RPMI7951 (cell line): ENCODE results near the gene CFAP74. TPM values are rescaled to one million over a fixed set of nuclear protein-coding genes. Genes with fewer than 3 reads are reported as not detected.
A peak's percentile ranks its signal among the peaks of the same experiment; 100 is the strongest.
"Not testable (repeated sequence)": the region's sequence is repeated elsewhere in the genome, so short reads cannot be mapped to it uniquely, and the experiment has no call there.

Experiments used
- DNase-seq: peaks from one replicate; pipeline ENCODE4 v3.0.0-alpha.2; 2012; ENCODE audit warnings: low read depth
- total RNA-seq: library from RNA; depleted of rRNA; stranded (reverse); fragments of >200 nt; shearing (Covaris generic); gene quantifications from 2 replicates; pipeline ENCODE4 v1.2.3, GENCODE V29; 2014

Gene CFAP74
- total RNA-seq, 1 experiment from 2014 or later = not detected

- no peak for DNase-seq
Observed at GRCh38 chr1:1985375-1986050, 18.1 kb downstream of the CFAP74 start.

DNA sequence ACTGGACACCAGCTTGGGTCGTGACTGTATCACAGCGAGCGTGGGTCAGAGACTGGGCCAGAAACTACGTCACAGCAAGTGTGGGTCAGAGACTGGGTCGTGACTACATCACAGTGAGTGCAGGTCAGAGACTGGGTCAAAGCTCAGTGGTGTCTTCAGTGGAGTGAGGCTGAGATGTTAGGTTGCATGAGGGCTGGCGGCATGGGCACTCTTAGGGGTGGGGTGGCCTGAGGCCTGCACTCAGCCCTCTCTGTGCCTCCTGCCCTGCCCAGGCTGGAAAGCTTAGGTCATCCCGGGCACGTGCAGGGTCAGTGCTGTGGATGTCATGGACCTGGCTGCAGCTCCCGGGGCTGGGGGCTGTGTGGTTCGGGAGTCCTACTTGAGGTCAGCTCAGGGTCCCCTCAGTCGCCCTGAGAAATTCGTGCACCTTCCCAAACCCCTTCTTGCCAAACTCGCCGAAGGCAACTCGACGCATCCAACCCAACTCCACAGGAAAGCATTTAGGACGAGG lies 19.0 kb downstream of the CFAP74 start:
- no peak for DNase-seq

- DNase-seq = no peak
Observed at GRCh38 chr1:1982379-1983232, 21.0 kb downstream of the CFAP74 start.

GRCh38 chr1:1981631-1982327 lies 21.8 kb downstream of the CFAP74 start:
- DNase-seq = not testable (repeated sequence)

DNA sequence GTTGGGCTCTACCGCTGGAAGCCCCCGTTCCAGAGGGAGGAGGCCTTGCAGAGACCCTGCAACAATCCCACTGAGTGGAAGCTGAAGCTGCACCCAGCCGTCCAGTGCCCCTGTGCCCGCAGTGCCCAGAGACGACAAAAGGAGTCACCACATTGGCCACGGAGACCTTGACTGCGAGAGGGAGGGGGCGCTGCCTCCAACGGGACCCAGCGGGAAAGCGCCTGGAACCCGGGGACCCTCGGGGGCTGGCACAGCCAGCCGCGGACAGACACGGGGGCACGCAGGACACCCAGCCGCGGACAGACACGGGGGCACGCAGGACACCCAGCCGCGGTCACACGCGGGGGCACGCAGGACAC lies 22.5 kb downstream of the CFAP74 start:
- no peak for DNase-seq

- no peak for DNase-seq
Observed at GRCh38 chr1:1980467-1981141, 23.0 kb downstream of the CFAP74 start.

GRCh38 chr1:1979482-1980165 lies 24.0 kb downstream of the CFAP74 start:
- no peak for DNase-seq

DNA sequence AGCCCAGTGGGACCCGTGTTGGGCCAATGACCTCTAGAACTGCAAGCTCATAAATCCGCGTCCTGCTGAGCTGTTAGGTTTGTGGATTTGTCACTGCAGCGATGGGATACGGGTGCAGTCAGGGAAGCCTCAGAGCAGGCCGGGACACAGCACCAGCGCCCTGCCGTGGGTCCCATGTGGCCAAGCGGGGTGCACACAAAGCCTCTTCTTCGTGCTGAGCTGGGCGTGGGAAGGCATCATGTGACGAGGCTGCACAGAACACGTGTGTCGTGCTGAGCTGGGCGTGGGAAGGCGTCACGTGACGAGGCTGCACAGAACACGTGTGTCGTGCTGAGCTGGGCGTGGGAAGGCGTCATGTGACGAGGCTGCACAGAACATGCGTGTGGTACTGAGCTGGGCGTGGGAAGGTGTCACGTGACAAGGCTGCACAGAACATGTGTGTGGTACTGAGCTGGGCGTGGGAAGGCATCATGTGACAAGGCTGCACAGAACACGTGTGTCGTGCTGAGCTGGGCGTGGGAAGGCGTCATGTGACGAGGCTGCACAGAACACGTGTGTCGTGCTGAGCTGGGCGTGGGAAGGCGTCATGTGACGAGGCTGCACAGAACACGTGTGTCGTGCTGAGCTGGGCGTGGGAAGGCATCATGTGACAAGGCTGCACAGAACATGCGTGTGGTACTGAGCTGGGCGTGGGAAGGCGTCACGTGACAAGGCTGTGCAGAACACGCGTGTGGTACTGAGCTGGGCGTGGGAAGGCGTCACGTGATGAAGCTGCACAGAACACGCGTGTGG lies 24.7 kb downstream of the CFAP74 start:
- DNase-seq = not testable (repeated sequence)

GRCh38 chr1:1978108-1978507 lies 25.5 kb downstream of the CFAP74 start:
- DNase-seq = no peak

- DNase-seq = no peak
Observed at GRCh38 chr1:1976031-1976430, 27.6 kb downstream of the CFAP74 start.

GRCh38 chr1:1975535-1975934 lies 28.1 kb downstream of the CFAP74 start:
- DNase-seq = no peak

DNA sequence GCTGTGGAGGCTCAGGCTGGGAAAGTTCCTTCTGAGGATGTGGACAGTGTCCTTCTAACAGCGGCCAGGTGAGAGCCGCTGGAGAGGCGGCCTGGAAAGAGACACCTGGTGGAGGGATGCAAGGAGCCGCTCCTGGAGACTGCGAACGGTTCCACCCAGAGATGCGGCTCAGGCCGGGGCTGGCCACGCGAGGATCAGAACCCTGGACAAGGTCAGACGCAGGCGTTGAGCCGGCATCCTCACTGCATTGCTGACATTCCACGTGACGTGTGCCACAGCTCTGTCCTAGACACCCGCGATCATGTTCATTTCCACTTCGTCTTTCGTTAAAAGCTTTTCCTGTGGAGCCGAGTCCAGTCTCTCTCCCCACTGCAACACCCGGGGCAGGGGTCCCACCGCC lies 28.8 kb downstream of the CFAP74 start:
- no peak for DNase-seq

GRCh38 chr1:1973716-1974642 lies 29.6 kb downstream of the CFAP74 start:
- peak; percentile 25 for DNase-seq

DNA sequence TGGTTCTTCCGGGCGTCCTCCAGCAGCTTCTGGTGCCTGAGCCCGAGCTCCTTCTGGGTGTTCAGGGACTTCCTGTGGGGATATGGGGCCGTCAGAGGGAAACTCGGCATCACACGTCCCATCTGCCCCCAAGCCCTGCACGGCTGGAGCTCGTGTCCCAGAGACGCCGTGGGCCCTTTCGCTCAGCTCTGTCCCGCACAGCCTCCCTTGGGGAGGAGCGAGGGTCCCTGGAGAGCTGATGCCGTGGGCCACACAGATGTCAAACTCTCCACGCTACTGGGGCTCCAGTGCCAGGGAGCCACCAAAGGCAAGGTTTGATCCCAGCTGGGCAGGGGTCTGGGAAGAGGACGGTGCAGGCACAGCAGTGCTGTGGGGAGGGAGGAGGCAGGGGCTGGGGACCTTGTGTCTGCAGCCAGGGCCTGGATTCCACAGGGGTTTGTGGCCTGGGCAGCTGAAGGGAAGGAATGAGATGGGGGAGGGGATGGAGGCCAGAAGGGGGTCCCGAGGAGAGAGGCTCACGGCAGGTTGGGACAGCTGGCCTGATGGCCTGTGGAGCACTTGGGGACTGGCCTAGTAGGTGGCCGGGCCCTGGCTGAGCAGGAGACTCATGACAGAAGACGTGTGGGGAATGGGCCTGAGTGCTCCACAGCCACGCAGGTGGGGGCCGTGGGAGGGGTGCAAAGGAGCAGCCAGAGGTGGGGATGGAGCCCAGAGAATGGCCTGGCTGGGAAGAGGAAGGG lies 30.4 kb downstream of the CFAP74 start:
- no peak for DNase-seq

GRCh38 chr1:1971688-1972087 lies 31.9 kb downstream of the CFAP74 start:
- DNase-seq = no peak

DNA sequence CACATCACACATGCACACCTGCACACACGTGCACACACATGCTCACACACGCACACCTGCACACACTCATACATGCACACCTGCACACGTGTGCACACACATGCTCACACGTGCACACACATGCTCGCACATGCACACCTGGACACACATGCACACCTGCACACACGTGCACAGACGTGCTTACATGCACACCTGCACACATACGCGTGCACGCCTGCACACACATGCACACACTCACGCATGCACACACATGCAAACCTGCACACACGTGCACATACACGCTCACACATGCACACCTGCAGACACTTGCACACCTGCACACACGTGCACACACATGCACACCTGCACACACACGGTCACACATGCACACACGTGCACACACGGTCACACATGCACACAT lies 32.6 kb downstream of the CFAP74 start:
- no peak for DNase-seq

DNA sequence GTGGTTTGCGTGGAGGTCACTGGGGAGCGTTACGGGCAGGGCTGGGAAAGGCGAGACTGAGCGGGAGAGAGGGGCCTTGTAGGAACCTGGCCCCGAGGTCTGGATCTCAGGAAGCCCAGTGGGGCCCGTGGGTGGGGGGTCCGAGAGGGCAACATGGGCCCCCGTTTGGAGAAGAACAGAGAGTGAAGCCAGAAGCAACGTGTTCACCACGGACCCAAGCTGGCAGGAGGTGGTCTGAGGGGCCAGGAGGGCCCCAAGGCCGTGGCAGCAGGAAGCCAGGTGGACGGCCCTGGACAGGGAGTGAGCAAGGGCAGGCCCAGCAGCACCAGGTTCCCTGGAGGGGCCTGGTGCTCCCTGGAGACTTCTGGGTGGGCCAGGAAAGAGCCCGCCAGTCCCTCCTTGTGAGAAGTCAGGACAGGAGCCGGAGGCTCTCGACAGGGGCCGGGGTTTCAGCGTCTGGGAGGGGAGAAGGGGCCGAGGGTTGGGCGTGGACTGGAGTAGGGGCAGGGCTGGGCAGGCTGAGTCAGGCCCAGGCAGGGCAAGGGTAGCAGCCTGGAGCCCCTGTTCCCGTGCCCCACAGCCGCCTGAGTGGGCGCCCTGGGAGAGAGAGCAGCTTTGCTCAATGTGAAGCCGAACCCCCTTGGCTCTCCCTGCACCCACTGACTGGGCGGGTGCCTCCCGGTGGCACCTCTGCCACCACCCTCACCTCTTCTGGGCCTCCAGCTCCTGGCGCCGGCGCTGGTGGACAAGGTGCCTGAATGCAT lies 33.5 kb downstream of the CFAP74 start:
- DNase-seq = no peak

DNA sequence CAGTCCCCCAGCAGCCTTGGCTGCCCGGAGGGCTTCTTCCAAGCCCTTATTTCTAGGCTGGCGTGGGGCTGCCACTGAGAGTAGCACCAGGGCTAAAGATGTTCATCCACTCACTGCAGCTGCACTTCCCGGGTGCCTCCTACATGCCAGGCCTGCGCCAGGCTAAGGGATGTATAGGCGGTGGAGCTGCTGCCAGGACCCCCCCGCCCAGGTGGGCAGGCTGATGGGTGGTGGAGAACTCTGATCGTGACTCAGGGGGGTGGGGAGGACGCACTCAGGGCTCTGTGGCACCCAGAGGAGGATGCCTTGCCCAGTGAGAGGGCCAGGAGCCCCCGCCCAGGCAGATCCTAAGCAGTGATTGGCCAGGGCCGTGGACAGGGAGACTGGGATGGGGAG lies 34.1 kb downstream of the CFAP74 start:
- DNase-seq = no peak
